ENCODE results near the gene KCNQ1OT1.

The KCNQ1OT1 gene

GRCh38 chr11:2741377-2742131, 41.8 kb upstream of the KCNQ1OT1 start:
- Histone ChIP-seq H2AFZ (ENCODE audit: low read depth, low read length) (no peak overlapping the region), H3K4me1 (ENCODE audit: insufficient read depth, low read length) (no peaks in the 10 kb centered on the region), H3K9me3 (ENCODE audit: low read length) (no peaks in the 10 kb centered on the region), H3K4me3 (ENCODE audit: low read length) (no peak overlapping the region), H3K27me3 (ENCODE audit: insufficient read depth, low read length) (peaks cover 12% of the 10 kb centered on the region), H3K36me3 (ENCODE audit: insufficient read depth, low read length) (no peaks in the 10 kb centered on the region)

- H3K27me3 ChIP-seq (ENCODE audit: insufficient read depth, low read length) = peaks cover 12% of the 10 kb centered on the region
- H3K4me3 ChIP-seq (ENCODE audit: low read length) = no peak overlapping the region
- no peaks in the 10 kb centered on the region for H3K36me3 ChIP-seq (ENCODE audit: insufficient read depth, low read length)
- H2AFZ ChIP-seq (ENCODE audit: low read depth, low read length) = no peak overlapping the region
- no peaks in the 10 kb centered on the region for H3K9me3 ChIP-seq (ENCODE audit: low read length)
- no peaks in the 10 kb centered on the region for H3K4me1 ChIP-seq (ENCODE audit: insufficient read depth, low read length)
These were observed 41.2 kb upstream of the KCNQ1OT1 start for GRCh38 chr11:2741006-2741376.

- Histone ChIP-seq H3K9me3 (ENCODE audit: low read length) (no peaks in the 10 kb centered on the region), H3K27me3 (ENCODE audit: insufficient read depth, low read length) (peaks cover 12% of the 10 kb centered on the region), H3K4me1 (ENCODE audit: insufficient read depth, low read length) (no peaks in the 10 kb centered on the region), H3K4me3 (ENCODE audit: low read length) (no peak overlapping the region), H2AFZ (ENCODE audit: low read depth, low read length) (no peak overlapping the region), H3K36me3 (ENCODE audit: insufficient read depth, low read length) (no peaks in the 10 kb centered on the region)
These were observed 40.6 kb upstream of the KCNQ1OT1 start for GRCh38 chr11:2740275-2740940.

- H3K9me3 ChIP-seq (ENCODE audit: low read length) = no peaks in the 10 kb centered on the region
- no peak overlapping the region for H2AFZ ChIP-seq (ENCODE audit: low read depth, low read length)
- no peaks in the 10 kb centered on the region for H3K4me1 ChIP-seq (ENCODE audit: insufficient read depth, low read length)
These were observed 39.9 kb upstream of the KCNQ1OT1 start for GRCh38 chr11:2739531-2740274.

GRCh38 chr11:2738551-2739431, 39.0 kb upstream of the KCNQ1OT1 start:
- Histone ChIP-seq H3K4me3 (ENCODE audit: low read length) (no peak overlapping the region), H3K36me3 (ENCODE audit: insufficient read depth, low read length) (no peaks in the 10 kb centered on the region), H3K27me3 (ENCODE audit: insufficient read depth, low read length) (peaks cover 10% of the 10 kb centered on the region), H3K4me1 (ENCODE audit: insufficient read depth, low read length) (no peaks in the 10 kb centered on the region), H3K9me3 (ENCODE audit: low read length) (no peaks in the 10 kb centered on the region), H2AFZ (ENCODE audit: low read depth, low read length) (no peak overlapping the region)

More at GRCh38 chr11:2739531-2740274, 39.9 kb upstream of the KCNQ1OT1 start:
- Histone ChIP-seq H3K27me3 (ENCODE audit: insufficient read depth, low read length) (peaks cover 12% of the 10 kb centered on the region), H3K4me3 (ENCODE audit: low read length) (no peak overlapping the region), H3K36me3 (ENCODE audit: insufficient read depth, low read length) (no peaks in the 10 kb centered on the region)

- no peak overlapping the region for H3K4me3 ChIP-seq (ENCODE audit: low read length)
- H3K4me1 ChIP-seq (ENCODE audit: insufficient read depth, low read length) = no peaks in the 10 kb centered on the region
- H3K27me3 ChIP-seq (ENCODE audit: insufficient read depth, low read length) = peaks cover 6% of the 10 kb centered on the region
- H2AFZ ChIP-seq (ENCODE audit: low read depth, low read length) = no peak overlapping the region
- H3K36me3 ChIP-seq (ENCODE audit: insufficient read depth, low read length) = no peaks in the 10 kb centered on the region
- no peaks in the 10 kb centered on the region for H3K9me3 ChIP-seq (ENCODE audit: low read length)
These were observed 38.1 kb upstream of the KCNQ1OT1 start for GRCh38 chr11:2737866-2738265.

GRCh38 chr11:2737226-2737590, 37.4 kb upstream of the KCNQ1OT1 start:
- Histone ChIP-seq H3K4me3 (ENCODE audit: low read length) (no peak overlapping the region), H3K9me3 (ENCODE audit: low read length) (no peaks in the 10 kb centered on the region), H3K27me3 (ENCODE audit: insufficient read depth, low read length) (peaks cover under 1% of the 10 kb centered on the region), H3K4me1 (ENCODE audit: insufficient read depth, low read length) (no peaks in the 10 kb centered on the region), H3K36me3 (ENCODE audit: insufficient read depth, low read length) (no peaks in the 10 kb centered on the region), H2AFZ (ENCODE audit: low read depth, low read length) (no peak overlapping the region)

GRCh38 chr11:2736577-2737225, 36.9 kb upstream of the KCNQ1OT1 start:
- H3K4me1 ChIP-seq (ENCODE audit: insufficient read depth, low read length) = no peaks in the 10 kb centered on the region
- H3K4me3 ChIP-seq (ENCODE audit: low read length) = no peak overlapping the region
- no peak overlapping the region for H2AFZ ChIP-seq (ENCODE audit: low read depth, low read length)
- H3K27me3 ChIP-seq (ENCODE audit: insufficient read depth, low read length) = no peaks in the 10 kb centered on the region
- no peaks in the 10 kb centered on the region for H3K9me3 ChIP-seq (ENCODE audit: low read length)
- no peaks in the 10 kb centered on the region for H3K36me3 ChIP-seq (ENCODE audit: insufficient read depth, low read length)

- H3K27me3 ChIP-seq (ENCODE audit: insufficient read depth, low read length) = no peaks in the 10 kb centered on the region
- H2AFZ ChIP-seq (ENCODE audit: low read depth, low read length) = no peak overlapping the region
- no peak overlapping the region for H3K4me3 ChIP-seq (ENCODE audit: low read length)
- no peaks in the 10 kb centered on the region for H3K36me3 ChIP-seq (ENCODE audit: insufficient read depth, low read length)
- H3K4me1 ChIP-seq (ENCODE audit: insufficient read depth, low read length) = peaks cover 4% of the 10 kb centered on the region
- no peaks in the 10 kb centered on the region for H3K9me3 ChIP-seq (ENCODE audit: low read length)
These were observed 35.3 kb upstream of the KCNQ1OT1 start for GRCh38 chr11:2735053-2735589.

- H3K4me1 ChIP-seq (ENCODE audit: insufficient read depth, low read length) = peaks cover 4% of the 10 kb centered on the region
- no peaks in the 10 kb centered on the region for H3K36me3 ChIP-seq (ENCODE audit: insufficient read depth, low read length)
- peaks cover 2% of the 10 kb centered on the region for H3K27me3 ChIP-seq (ENCODE audit: insufficient read depth, low read length)
- H3K9me3 ChIP-seq (ENCODE audit: low read length) = no peaks in the 10 kb centered on the region
- no peak overlapping the region for H3K4me3 ChIP-seq (ENCODE audit: low read length)
- no peak overlapping the region for H2AFZ ChIP-seq (ENCODE audit: low read depth, low read length)
These were observed 34.6 kb upstream of the KCNQ1OT1 start for GRCh38 chr11:2734181-2735052.

- no peaks in the 10 kb centered on the region for H3K36me3 ChIP-seq (ENCODE audit: insufficient read depth, low read length)
- peaks cover 4% of the 10 kb centered on the region for H3K4me1 ChIP-seq (ENCODE audit: insufficient read depth, low read length)
- H3K9me3 ChIP-seq (ENCODE audit: low read length) = no peaks in the 10 kb centered on the region
- H3K27me3 ChIP-seq (ENCODE audit: insufficient read depth, low read length) = peaks cover 9% of the 10 kb centered on the region
- H2AFZ ChIP-seq (ENCODE audit: low read depth, low read length) = no peak overlapping the region
- no peak overlapping the region for H3K4me3 ChIP-seq (ENCODE audit: low read length)
These were observed 33.3 kb upstream of the KCNQ1OT1 start for GRCh38 chr11:2732940-2733628.
